H1 (cell line): ENCODE measurements around the gene TBC1D12. TPM values are rescaled to one million over a fixed set of nuclear protein-coding genes. Genes with fewer than 3 reads are reported as not detected.

Experiments used
- ATF2 ChIP-seq: IDR thresholded peaks from 2 replicates; pipeline ENCODE4 v1.6.1; 2012; ENCODE audit warnings: low read length, inconsistent platforms
- ATF3 ChIP-seq: IDR thresholded peaks from 2 replicates; pipeline ENCODE4 v1.6.1; 2011; ENCODE audit warnings: low read depth, mild to moderate bottlenecking, low read length; ENCODE audit not compliant: insufficient read depth
- BACH1 ChIP-seq: IDR thresholded peaks from 2 replicates; pipeline ENCODE4 v1.6.1; 2012; ENCODE audit warnings: low read length, improper control_type of control experiment
- BCL11A ChIP-seq, 2 experiments: IDR thresholded peaks; one replicate each; pipeline ENCODE4 v1.6.1; 2011; ENCODE audit warnings: low read depth in 2 of 2, low read length in 2 of 2, mild to moderate bottlenecking in 2 of 2
- BRCA1 ChIP-seq: IDR thresholded peaks from 2 replicates; pipeline ENCODE4 v1.6.1; 2012; ENCODE audit warnings: low read depth, low read length, improper control_type of control experiment
- CHD2 ChIP-seq: IDR thresholded peaks from 2 replicates; pipeline ENCODE4 v1.6.1; 2012; ENCODE audit warnings: low read length, improper control_type of control experiment
- CREB1 ChIP-seq: IDR thresholded peaks from 2 replicates; pipeline ENCODE4 v1.6.1; 2012; ENCODE audit warnings: inconsistent platforms
- CTCF ChIP-seq, 3 experiments: IDR thresholded peaks; 1 replicate in 2 of 3; 2 replicates in 1 of 3; pipeline versions ENCODE4 v1.5.1 to v1.6.1; 2011; ENCODE audit warnings: low read length in 3 of 3, mild to moderate bottlenecking in 3 of 3, inconsistent platforms in 2 of 3, low read depth in 1 of 3, moderate library complexity in 1 of 3; ENCODE audit not compliant: insufficient read depth in 1 of 3; ENCODE audit errors: control extremely low read depth in 1 of 3
- GABPA ChIP-seq: IDR thresholded peaks from 2 replicates; pipeline ENCODE4 v1.6.1; 2011; ENCODE audit warnings: mild to moderate bottlenecking, low read length, moderate library complexity, borderline replicate concordance; ENCODE audit not compliant: insufficient read depth
- HDAC6 ChIP-seq: IDR thresholded peaks from one replicate; pipeline ENCODE4 v1.7.1; 2012; ENCODE audit warnings: low read depth, mild to moderate bottlenecking, inconsistent platforms, low read length, moderate library complexity
- KDM1A ChIP-seq: fragments of 200-600, 300-600 bp; sonication (generic); IDR thresholded peaks from 2 replicates; pipeline ENCODE4 v1.7.1; 2016; ENCODE audit warnings: mild to moderate bottlenecking, low read length, borderline replicate concordance
- NRF1 ChIP-seq: IDR thresholded peaks from 2 replicates; pipeline ENCODE4 v1.6.1; 2011; ENCODE audit warnings: mild to moderate bottlenecking, low read depth, low read length, improper control_type of control experiment
- POU5F1 ChIP-seq: IDR thresholded peaks from 2 replicates; pipeline ENCODE4 v1.6.1; 2011; ENCODE audit warnings: low read depth, mild to moderate bottlenecking, low read length, moderate library complexity
- RAD21 ChIP-seq, 2 experiments: IDR thresholded peaks in 1 of 2; conservative IDR thresholded peaks in 1 of 2; 2 replicates each; pipeline ENCODE4 v1.6.1; 2011; ENCODE audit warnings: low read depth in 2 of 2, low read length in 2 of 2, improper control_type of control experiment in 1 of 2, inconsistent platforms in 1 of 2, mild to moderate bottlenecking in 1 of 2, moderate library complexity in 1 of 2
- SIX5 ChIP-seq: IDR thresholded peaks from 2 replicates; pipeline ENCODE4 v1.6.1; 2011; ENCODE audit warnings: mild to moderate bottlenecking, low read depth, low read length
- SUZ12 ChIP-seq: fragments of 200-600 bp; sonication (generic); IDR thresholded peaks from 2 replicates; pipeline ENCODE4 v1.6.1; 2012; ENCODE audit warnings: mild to moderate bottlenecking, inconsistent platforms, low read length, moderate library complexity, mixed read lengths
- TAF7 ChIP-seq: optimal IDR thresholded peaks from 2 replicates; pipeline ENCODE3; 2011; ENCODE audit warnings: low read depth, mild to moderate bottlenecking, inconsistent platforms, low read length, moderate library complexity, borderline replicate concordance
- TBP ChIP-seq: IDR thresholded peaks from 2 replicates; pipeline ENCODE4 v1.6.1; 2011; ENCODE audit warnings: low read depth, low read length, improper control_type of control experiment
- TCF12 ChIP-seq: IDR thresholded peaks from 2 replicates; pipeline ENCODE4 v1.6.1; 2011; ENCODE audit warnings: low read depth, mild to moderate bottlenecking, low read length
- polyA plus RNA-seq, 7 experiments: library from polyadenylated mRNA; depleted of rRNA in 3 of 7; stranded (reverse) in 5 of 7; unstranded in 2 of 7; fragments of >200 nt in 5 of 7; fragments of 200-250 nt in 2 of 7; gene quantifications; 1 replicate in 5 of 7; 2 replicates in 1 of 7; 4 replicates in 1 of 7; pipeline versions ENCODE4 v1.2.1 to v1.2.3, GENCODE V29; 2011 to 2013; ENCODE audit warnings: missing spikeins in 2 of 7, mixed read lengths in 2 of 7
- total RNA-seq: library from RNA; stranded (reverse); fragmentation: NEBNext Ultra II Directional; extraction: Animal tissue kit (Norgen Biotek cat#: 25700); gene quantifications from 2 replicates; pipeline ENCODE4 v1.2.1, GENCODE V29; 2021

The TBC1D12 gene
- total and polyA plus RNA-seq, 2 of the 8 experiments (the other 6 are each of a cell fraction or from before 2014, with no cell fraction given) = 1.1 to 3.2 TPM

- TF ChIP-seq CTCF (IDR thresholded peaks at IDR 0.05; ENCODE audit: control extremely low read depth in 1 of 3, insufficient read depth in 1 of 3, low read depth in 1 of 3, low read length in 3 of 3) (no peak), SIX5 (no peak), CREB1 (0 out of 2 replicates have a peak, but pooled peaks have one; percentile 49), ATF3 (no peak), SUZ12 (no peak; the same call in 1 of the 2 replicates), TCF12 (no peak), KDM1A (no peak), HDAC6 (no peak), GABPA (no peak), BACH1 (no peak), RAD21 (IDR thresholded peaks at IDR 0.05 in 1 of 2, conservative IDR thresholded peaks at IDR 0.05 in 1 of 2; ENCODE audit: low read depth in 2 of 2, low read length in 2 of 2) (no peak), POU5F1 (no peak), BRCA1 (no peak), TBP (no peak), BCL11A (IDR thresholded peaks at IDR 0.05; ENCODE audit: low read depth in 2 of 2, low read length in 2 of 2) (no peak), TAF7 (peak; percentile 35), CHD2 (no peak), NRF1 (peak; percentile 52), ATF2 (no peak)
Measured at GRCh38 chr10:94402204-94402842, at the start of gene TBC1D12 (continued).
